ENCODE results near the gene SH3RF3.

- TF ChIP-seq, protein P1, sequence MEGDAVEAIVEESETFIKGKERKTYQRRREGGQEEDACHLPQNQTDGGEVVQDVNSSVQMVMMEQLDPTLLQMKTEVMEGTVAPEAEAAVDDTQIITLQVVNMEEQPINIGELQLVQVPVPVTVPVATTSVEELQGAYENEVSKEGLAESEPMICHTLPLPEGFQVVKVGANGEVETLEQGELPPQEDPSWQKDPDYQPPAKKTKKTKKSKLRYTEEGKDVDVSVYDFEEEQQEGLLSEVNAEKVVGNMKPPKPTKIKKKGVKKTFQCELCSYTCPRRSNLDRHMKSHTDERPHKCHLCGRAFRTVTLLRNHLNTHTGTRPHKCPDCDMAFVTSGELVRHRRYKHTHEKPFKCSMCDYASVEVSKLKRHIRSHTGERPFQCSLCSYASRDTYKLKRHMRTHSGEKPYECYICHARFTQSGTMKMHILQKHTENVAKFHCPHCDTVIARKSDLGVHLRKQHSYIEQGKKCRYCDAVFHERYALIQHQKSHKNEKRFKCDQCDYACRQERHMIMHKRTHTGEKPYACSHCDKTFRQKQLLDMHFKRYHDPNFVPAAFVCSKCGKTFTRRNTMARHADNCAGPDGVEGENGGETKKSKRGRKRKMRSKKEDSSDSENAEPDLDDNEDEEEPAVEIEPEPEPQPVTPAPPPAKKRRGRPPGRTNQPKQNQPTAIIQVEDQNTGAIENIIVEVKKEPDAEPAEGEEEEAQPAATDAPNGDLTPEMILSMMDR (IDR thresholded peaks at IDR 0.05): no peak
- TF ChIP-seq POLR2A (IDR thresholded peaks at IDR 0.05): no peak
Measured at GRCh38 chr2:109123586-109124201, 5.3 kb upstream of the SH3RF3 start.
